H9 (cell line): ENCODE results near the gene SCYL3. TPM values are rescaled to one million over a fixed set of nuclear protein-coding genes. Genes with fewer than 3 reads are reported as not detected.

Experiments
- DNase-seq: peaks from one replicate; pipeline ENCODE4 v3.0.0-alpha.2; 2017
- H2AFZ ChIP-seq: one replicate; pipeline ENCODE4 v1.6.1; 2013; ENCODE audit warnings: mild to moderate bottlenecking, low read length, control low read depth, moderate library complexity
- H2AK5ac ChIP-seq: 2 replicates; pipeline ENCODE4 v1.6.1; 2013; ENCODE audit warnings: low read length, control low read depth, mixed read lengths; ENCODE audit not compliant: insufficient read length
- H2BK120ac ChIP-seq: one replicate; pipeline ENCODE4 v1.6.1; 2013; ENCODE audit warnings: low read depth, mild to moderate bottlenecking, low read length, control low read depth, inconsistent platforms; ENCODE audit not compliant: poor library complexity, severe bottlenecking
- H2BK12ac ChIP-seq: 2 replicates; pipeline ENCODE4 v1.6.1; 2013; ENCODE audit warnings: low read length, control low read depth, mixed read lengths, low read depth; ENCODE audit not compliant: insufficient read length
- H2BK15ac ChIP-seq: 2 replicates; pipeline ENCODE4 v1.6.1; 2013; ENCODE audit warnings: low read depth, low read length, control low read depth
- H2BK20ac ChIP-seq: one replicate; pipeline ENCODE4 v1.6.1; 2013; ENCODE audit warnings: low read depth, mild to moderate bottlenecking, low read length, control low read depth, inconsistent platforms; ENCODE audit not compliant: poor library complexity, severe bottlenecking
- H2BK5ac ChIP-seq: 2 replicates; pipeline ENCODE4 v1.6.1; 2013; ENCODE audit warnings: low read length, control low read depth, mixed read lengths; ENCODE audit not compliant: insufficient read length
- H3K14ac ChIP-seq: 2 replicates; pipeline ENCODE4 v1.6.1; 2013; ENCODE audit warnings: low read length, control low read depth; ENCODE audit not compliant: insufficient read depth
- H3K18ac ChIP-seq: 2 replicates; pipeline ENCODE4 v1.6.1; 2013; ENCODE audit warnings: low read depth, mild to moderate bottlenecking, mixed read lengths, low read length, control low read depth; ENCODE audit not compliant: insufficient read length
- H3K23ac ChIP-seq: 2 replicates; pipeline ENCODE4 v1.6.1; 2013; ENCODE audit warnings: low read length, control low read depth, mixed read lengths, low read depth; ENCODE audit not compliant: insufficient read length
- H3K23me2 ChIP-seq: 2 replicates; pipeline ENCODE4 v1.6.1; 2013; ENCODE audit warnings: low read depth, mild to moderate bottlenecking, mixed read lengths, low read length, control low read depth; ENCODE audit not compliant: insufficient read length, poor library complexity, severe bottlenecking
- H3K27ac ChIP-seq: 2 replicates; pipeline ENCODE4 v1.5.1; 2013; ENCODE audit warnings: low read length, control low read depth, mixed read lengths, low read depth; ENCODE audit not compliant: insufficient read length
- H3K27me3 ChIP-seq: 2 replicates; pipeline ENCODE4 v1.6.1; 2013; ENCODE audit warnings: low read length, control low read depth, inconsistent platforms; ENCODE audit not compliant: insufficient read depth
- H3K4ac ChIP-seq: 2 replicates; pipeline ENCODE4 v1.6.1; 2013; ENCODE audit warnings: low read depth, mild to moderate bottlenecking, control low read depth, inconsistent platforms, low read length, moderate library complexity
- H3K4me1 ChIP-seq: 2 replicates; pipeline ENCODE4 v1.6.1; 2013; ENCODE audit warnings: low read length, control low read depth, inconsistent platforms; ENCODE audit not compliant: insufficient read depth
- H3K4me2 ChIP-seq: 2 replicates; pipeline ENCODE4 v1.6.1; 2013; ENCODE audit warnings: low read length, control low read depth, mixed read lengths; ENCODE audit not compliant: insufficient read length, insufficient read depth
- H3K56ac ChIP-seq: 2 replicates; pipeline ENCODE4 v1.6.1; 2013; ENCODE audit warnings: low read depth, mild to moderate bottlenecking, mixed read lengths, low read length, control low read depth; ENCODE audit not compliant: insufficient read length
- H3K79me1 ChIP-seq: 2 replicates; pipeline ENCODE4 v1.6.1; 2013; ENCODE audit warnings: low read depth, mild to moderate bottlenecking, moderate library complexity, low read length, control low read depth, inconsistent platforms; ENCODE audit not compliant: insufficient read depth, poor library complexity, severe bottlenecking
- H3K79me2 ChIP-seq: 2 replicates; pipeline ENCODE4 v1.6.1; 2013; ENCODE audit warnings: low read length, control low read depth, inconsistent platforms; ENCODE audit not compliant: insufficient read depth
- H3K9ac ChIP-seq: 2 replicates; pipeline ENCODE4 v1.6.1; 2013; ENCODE audit warnings: low read length, control low read depth, mixed read lengths; ENCODE audit not compliant: insufficient read length; ENCODE audit errors: extremely low read depth
- H3K9me3 ChIP-seq: one replicate; pipeline ENCODE4 v1.6.1; 2013; ENCODE audit warnings: low read depth, low read length, inconsistent platforms; ENCODE audit not compliant: control insufficient read depth
- H3T11ph ChIP-seq: one replicate; pipeline ENCODE4 v1.6.1; 2013; ENCODE audit warnings: mild to moderate bottlenecking, low read length, control low read depth, inconsistent platforms
- H4K20me1 ChIP-seq: one replicate; pipeline ENCODE4 v1.6.1; 2013; ENCODE audit not compliant: control insufficient read depth, insufficient read length, insufficient read depth
- H4K5ac ChIP-seq: 2 replicates; pipeline ENCODE4 v1.6.1; 2013; ENCODE audit warnings: low read depth, mild to moderate bottlenecking, mixed read lengths, low read length, control low read depth; ENCODE audit not compliant: insufficient read length
- H4K8ac ChIP-seq: replicated peaks from 2 replicates; pipeline ENCODE4 v1.6.1; 2013; ENCODE audit warnings: low read length, control low read depth, mixed read lengths, low read depth; ENCODE audit not compliant: insufficient read length
- H4K91ac ChIP-seq: 2 replicates; pipeline ENCODE4 v1.6.1; 2013; ENCODE audit warnings: low read depth, mild to moderate bottlenecking, moderate library complexity, mixed read lengths, low read length, control low read depth; ENCODE audit not compliant: insufficient read length
- H3K27ac Mint-ChIP-seq, 3 experiments: 2 replicates in 2 of 3; 3 replicates in 1 of 3; pipeline ENCODE4 v1.8.0; 2020 to 2021; ENCODE audit warnings: mixed read lengths in 3 of 3, mild to moderate bottlenecking in 1 of 3, moderate library complexity in 1 of 3
- H3K27me3 Mint-ChIP-seq: 2 replicates; pipeline ENCODE4 v1.8.0; 2021; ENCODE audit warnings: low read depth, mild to moderate bottlenecking, moderate library complexity, mixed read lengths
- H3K36me3 Mint-ChIP-seq, 3 experiments: 2 replicates in 2 of 3; 3 replicates in 1 of 3; pipeline ENCODE4 v1.8.0; 2020 to 2021; ENCODE audit warnings: low read depth in 3 of 3, mixed read lengths in 3 of 3; ENCODE audit not compliant: insufficient read depth in 1 of 3
- H3K4me1 Mint-ChIP-seq, 2 experiments: 2 replicates each; pipeline ENCODE4 v1.8.0; 2020; ENCODE audit warnings: mixed read lengths in 2 of 2
- H3K4me3 Mint-ChIP-seq, 2 experiments: 2 replicates in 1 of 2; 3 replicates in 1 of 2; pipeline ENCODE4 v1.8.0; 2020 to 2021; ENCODE audit warnings: mild to moderate bottlenecking in 2 of 2, mixed read lengths in 2 of 2, moderate library complexity in 1 of 2
- H3K9me3 Mint-ChIP-seq, 2 experiments: 2 replicates in 1 of 2; 3 replicates in 1 of 2; pipeline ENCODE4 v1.8.0; 2020; ENCODE audit warnings: mild to moderate bottlenecking in 2 of 2, mixed read lengths in 2 of 2, moderate library complexity in 1 of 2
- WGBS: extraction: QIAGEN DNeasy Blood & Tissue Kit; methylation state at CpG from one replicate; pipeline ENCODE4 v1.1.7; 2013; ENCODE audit warnings: missing lambda C conversion rate, low lambda C conversion rate, mixed read lengths; ENCODE audit not compliant: insufficient read length; ENCODE audit errors: extremely low coverage; 5-methylcytosine and 5-hydroxymethylcytosine counted together
- total RNA-seq: library from RNA; stranded (reverse); gene quantifications from 2 replicates; pipeline ENCODE4 v1.2.1, GENCODE V29; 2021
- TF ChIP-seq, protein P1 (sequence below): fragments of 200-600 bp; sonication (generic); conservative IDR thresholded peaks from 3 replicates; pipeline ENCODE4 v1.8.0; 2021; ENCODE audit warnings: antibody characterized with exemption, mild to moderate bottlenecking

The SCYL3 gene
- total RNA-seq, 1 experiment from 2014 or later = 3.9 TPM

- Mint-ChIP-seq H3K36me3 (no peaks in the 10 kb centered on the region), H3K27ac (no peak overlapping the region), H3K4me3 (no peak overlapping the region), H3K27me3 (no peaks in the 10 kb centered on the region), H3K4me1 (peaks cover 0 to 3% of the 10 kb centered on the region in 2 experiments; a peak in 1 of 4 replicates), H3K9me3 (no peaks in the 10 kb centered on the region)
- H3K23ac ChIP-seq = no peak overlapping the region
- no peak overlapping the region for H3K9ac ChIP-seq
- H2BK20ac ChIP-seq = no peak overlapping the region
- no peak overlapping the region for H3K56ac ChIP-seq
- H3K9me3 ChIP-seq = no peaks in the 10 kb centered on the region
- no peak overlapping the region for H4K5ac ChIP-seq
- H2AFZ ChIP-seq = no peak overlapping the region
- H3K27me3 ChIP-seq = no peaks in the 10 kb centered on the region
- no peak overlapping the region for H2BK120ac ChIP-seq
- H3K4ac ChIP-seq = no peak overlapping the region
- H4K91ac ChIP-seq = no peak overlapping the region
- H3K23me2 ChIP-seq = no peaks in the 10 kb centered on the region
- H3T11ph ChIP-seq = no peak overlapping the region
- no peak overlapping the region for H2BK15ac ChIP-seq
- H3K79me1 ChIP-seq = no peaks in the 10 kb centered on the region
- no CpG with 5 or more reads among the region's 2 CpGs for WGBS
- no peaks in the 10 kb centered on the region for H3K79me2 ChIP-seq
- no peaks in the 10 kb centered on the region for H3K4me1 ChIP-seq
- H2AK5ac ChIP-seq = no peak overlapping the region
- no peak overlapping the region for H3K14ac ChIP-seq
- TF ChIP-seq, protein P1, sequence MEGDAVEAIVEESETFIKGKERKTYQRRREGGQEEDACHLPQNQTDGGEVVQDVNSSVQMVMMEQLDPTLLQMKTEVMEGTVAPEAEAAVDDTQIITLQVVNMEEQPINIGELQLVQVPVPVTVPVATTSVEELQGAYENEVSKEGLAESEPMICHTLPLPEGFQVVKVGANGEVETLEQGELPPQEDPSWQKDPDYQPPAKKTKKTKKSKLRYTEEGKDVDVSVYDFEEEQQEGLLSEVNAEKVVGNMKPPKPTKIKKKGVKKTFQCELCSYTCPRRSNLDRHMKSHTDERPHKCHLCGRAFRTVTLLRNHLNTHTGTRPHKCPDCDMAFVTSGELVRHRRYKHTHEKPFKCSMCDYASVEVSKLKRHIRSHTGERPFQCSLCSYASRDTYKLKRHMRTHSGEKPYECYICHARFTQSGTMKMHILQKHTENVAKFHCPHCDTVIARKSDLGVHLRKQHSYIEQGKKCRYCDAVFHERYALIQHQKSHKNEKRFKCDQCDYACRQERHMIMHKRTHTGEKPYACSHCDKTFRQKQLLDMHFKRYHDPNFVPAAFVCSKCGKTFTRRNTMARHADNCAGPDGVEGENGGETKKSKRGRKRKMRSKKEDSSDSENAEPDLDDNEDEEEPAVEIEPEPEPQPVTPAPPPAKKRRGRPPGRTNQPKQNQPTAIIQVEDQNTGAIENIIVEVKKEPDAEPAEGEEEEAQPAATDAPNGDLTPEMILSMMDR = no peak
- no peak overlapping the region for H3K4me2 ChIP-seq
- H2BK5ac ChIP-seq = no peak overlapping the region
- no peak overlapping the region for H3K18ac ChIP-seq
- no peak overlapping the region for H4K8ac ChIP-seq
- no peak for DNase-seq
- H2BK12ac ChIP-seq = no peak overlapping the region
- no peak overlapping the region for H3K27ac ChIP-seq
- H4K20me1 ChIP-seq = no peaks in the 10 kb centered on the region
These were observed 48.5 kb upstream of the SCYL3 start for GRCh38 chr1:169941982-169942830.
